ENCODE data around the gene MAPK11. TPM values are rescaled to one million over a fixed set of nuclear protein-coding genes. Genes with fewer than 3 reads are reported as not detected.

MAPK11 gene
- total RNA-seq, 2 donors from 2014 or later: 3.7 to 4.0 TPM

- no peak for DNase-seq (ENCODE audit: low spot score)
- no peak overlapping the region for H3K4me3 ChIP-seq
- H3K4me1 ChIP-seq: peaks cover 0 to 18% of the 10 kb centered on the region in 2 donors
- no peak for TF ChIP-seq CTCF (IDR thresholded peaks at IDR 0.05)
- H3K36me3 ChIP-seq: peaks cover 91% of the 10 kb centered on the region
- H3K27ac ChIP-seq: no peak overlapping the region
- no peaks in the 10 kb centered on the region for H3K9me3 ChIP-seq
- H3K27me3 ChIP-seq: no peaks in the 10 kb centered on the region
Observed at GRCh38 chr22:50284479-50284878, 14.3 kb upstream of the MAPK11 start.

GRCh38 chr22:50283821-50284220 lies 13.6 kb upstream of the MAPK11 start:
- H3K27me3 ChIP-seq: no peaks in the 10 kb centered on the region
- peaks cover 0 to 18% of the 10 kb centered on the region in 2 donors for H3K4me1 ChIP-seq
- DNase-seq (ENCODE audit: low spot score): no peak
- no peaks in the 10 kb centered on the region for H3K9me3 ChIP-seq
- H3K4me3 ChIP-seq: no peak overlapping the region
- peaks cover 91% of the 10 kb centered on the region for H3K36me3 ChIP-seq
- TF ChIP-seq CTCF (IDR thresholded peaks at IDR 0.05): no peak
- no peak overlapping the region for H3K27ac ChIP-seq

GRCh38 chr22:50282361-50283155 lies 12.4 kb upstream of the MAPK11 start:
- DNase-seq (ENCODE audit: low spot score): no peak
- Histone ChIP-seq H3K9me3 (no peaks in the 10 kb centered on the region), H3K4me1 (peaks cover 0 to 18% of the 10 kb centered on the region in 2 donors), H3K36me3 (peaks cover 91% of the 10 kb centered on the region), H3K27ac (peak overlapping the region; percentile 49 to 62), H3K27me3 (no peaks in the 10 kb centered on the region), H3K4me3 (no peak overlapping the region)
- no peak for TF ChIP-seq CTCF (IDR thresholded peaks at IDR 0.05)

- H3K4me3 ChIP-seq: no peak overlapping the region
- TF ChIP-seq CTCF (IDR thresholded peaks at IDR 0.05): peak in 1 of 2 donors; percentile 29
- H3K27ac ChIP-seq: peak overlapping the region; percentile 59 to 62
- H3K36me3 ChIP-seq: peaks cover 91% of the 10 kb centered on the region
- no peaks in the 10 kb centered on the region for H3K27me3 ChIP-seq
- no peak for DNase-seq (ENCODE audit: low spot score)
- peaks cover 0 to 18% of the 10 kb centered on the region in 2 donors for H3K4me1 ChIP-seq
- no peaks in the 10 kb centered on the region for H3K9me3 ChIP-seq
Observed at GRCh38 chr22:50281957-50282356, 11.8 kb upstream of the MAPK11 start.

- DNase-seq (ENCODE audit: low spot score): no peak
- Histone ChIP-seq H3K4me1 (peaks cover 0 to 18% of the 10 kb centered on the region in 2 donors), H3K27ac (peak overlapping the region; percentile 59 to 62), H3K27me3 (no peaks in the 10 kb centered on the region), H3K9me3 (no peaks in the 10 kb centered on the region), H3K36me3 (peaks cover 91% of the 10 kb centered on the region), H3K4me3 (no peak overlapping the region)
- TF ChIP-seq CTCF (IDR thresholded peaks at IDR 0.05): no peak
Observed at GRCh38 chr22:50281384-50281760, 11.2 kb upstream of the MAPK11 start.

Measured in right atrium auricular region (tissue), 2 donors.